Femur (tissue), 1 donor: ENCODE measurements around the gene SLC34A1.
A peak's percentile ranks its signal among the peaks of the same experiment; 100 is the strongest.
"Not testable (repeated sequence)": the region's sequence is repeated elsewhere in the genome, so short reads cannot be mapped to it uniquely, and the experiment has no call there.

Experiments used
- DNase-seq: peaks from one replicate; pipeline ENCODE4 v3.0.0-alpha.2; 2017

SLC34A1 gene

GRCh38 chr5:177368869-177369644, 15.2 kb upstream of the SLC34A1 start:
- DNase-seq, result peak; percentile 29

- DNase-seq, result peak; percentile 46
Measured at GRCh38 chr5:177369645-177370440, 14.4 kb upstream of the SLC34A1 start.

GRCh38 chr5:177370488-177371119, 13.6 kb upstream of the SLC34A1 start:
- DNase-seq, result peak; percentile 92

DNA sequence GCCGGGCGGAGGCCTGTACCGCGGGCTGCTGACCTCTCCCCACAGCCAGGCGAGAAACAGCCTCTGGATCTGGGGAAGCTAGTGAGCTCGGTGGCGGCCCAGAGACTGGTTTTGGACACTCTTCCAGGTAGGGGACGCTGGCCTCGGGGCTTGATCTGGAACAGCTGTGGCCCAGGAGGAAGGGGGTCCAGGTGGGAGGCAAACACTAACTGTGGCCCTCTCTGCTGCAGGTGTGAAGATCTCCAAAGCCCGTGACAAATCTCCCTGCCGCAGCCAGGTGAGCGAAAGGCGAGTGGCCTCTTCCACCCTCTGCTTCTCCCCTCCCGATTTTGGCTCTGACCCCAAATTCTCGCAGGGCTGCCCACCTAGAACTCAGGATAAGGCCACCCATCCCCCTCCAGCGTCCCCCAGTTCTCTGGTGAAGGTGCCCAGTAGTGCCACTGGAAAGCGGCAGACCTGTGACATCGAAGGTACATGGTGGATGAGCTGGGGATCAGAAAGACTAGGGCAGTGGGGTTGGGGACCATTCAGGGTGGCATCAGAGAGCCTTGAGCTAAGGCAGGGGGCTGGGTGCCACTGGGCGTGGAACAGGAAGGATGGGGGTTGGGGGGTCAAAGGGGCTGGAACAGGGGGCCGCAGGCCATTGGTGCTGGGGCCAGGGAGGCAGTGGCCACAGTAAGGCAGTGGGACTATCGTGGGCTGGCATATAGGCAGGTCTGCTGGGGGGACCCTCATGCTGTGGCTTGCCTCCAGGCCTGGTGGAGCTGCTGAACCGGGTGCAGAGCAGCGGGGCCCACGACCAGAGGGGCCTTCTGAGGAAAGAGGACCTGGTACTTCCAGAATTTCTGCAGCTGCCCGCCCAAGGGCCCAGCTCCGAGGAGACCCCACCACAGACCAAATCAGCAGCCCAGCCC, 12.9 kb upstream of the SLC34A1 start:
- no peak for DNase-seq

- peak; percentile 35 for DNase-seq
Measured at GRCh38 chr5:177372034-177372896, 12.0 kb upstream of the SLC34A1 start.

DNA sequence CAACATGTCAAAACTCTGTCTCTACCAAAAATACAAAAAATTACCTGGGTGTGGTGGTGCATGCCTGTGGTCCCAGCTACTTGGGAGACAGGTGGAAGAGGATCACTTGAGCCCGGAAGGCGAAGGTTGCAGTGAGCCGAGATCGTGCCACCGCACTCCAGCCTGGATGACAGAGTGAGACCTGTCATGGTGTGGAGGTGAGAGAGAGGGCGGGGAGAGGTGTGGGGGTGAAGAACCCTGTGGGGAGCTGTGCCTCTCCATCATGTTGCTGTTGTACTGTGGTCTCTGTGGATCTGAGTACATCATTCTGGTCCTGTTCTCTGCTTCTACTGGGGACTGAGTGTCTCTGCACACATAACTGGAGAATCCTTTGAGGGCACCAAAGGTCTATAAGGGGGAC, 11.3 kb upstream of the SLC34A1 start:
- no peak for DNase-seq

DNA sequence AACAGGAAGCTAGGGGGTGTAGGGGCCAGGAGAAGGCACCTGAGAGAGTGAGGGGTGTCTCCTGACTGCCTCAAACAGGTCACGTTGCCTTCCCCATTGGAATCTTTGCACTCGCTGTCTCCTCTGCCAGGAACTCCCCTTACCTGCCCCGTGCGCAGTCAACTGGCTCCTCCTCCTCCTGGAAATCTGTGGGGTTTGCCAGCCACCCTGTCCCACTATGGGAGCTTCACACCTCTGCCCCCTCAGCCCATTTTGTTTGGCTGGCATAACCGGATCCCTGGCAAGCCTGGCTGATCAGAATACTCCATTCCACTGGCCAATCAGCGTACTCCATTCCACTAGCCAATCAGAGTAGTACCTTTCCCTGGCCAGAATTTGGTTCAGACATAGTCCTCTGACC, 10.4 kb upstream of the SLC34A1 start:
- DNase-seq, result peak; percentile 15

GRCh38 chr5:177374211-177374610, 10.0 kb upstream of the SLC34A1 start:
- DNase-seq, result no peak

DNA sequence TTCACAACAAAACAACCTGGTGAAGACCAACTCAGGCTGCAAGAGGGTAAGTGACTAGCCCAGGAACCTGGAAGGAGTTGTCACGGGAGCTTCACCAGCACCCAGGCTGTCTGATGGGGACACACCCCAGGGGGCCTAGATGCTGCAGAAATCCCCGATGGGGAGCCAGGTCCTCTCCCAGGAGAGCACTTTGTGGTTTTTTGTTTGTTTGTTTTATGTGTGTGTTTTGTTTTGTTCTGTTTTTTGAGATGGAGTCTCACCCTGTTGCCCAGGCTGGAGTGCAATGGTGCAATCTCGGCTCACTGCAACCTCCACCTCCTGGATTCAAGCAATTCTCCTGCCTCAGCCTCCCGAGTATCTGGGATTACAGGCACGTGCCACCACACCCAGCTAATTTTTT, 8.7 kb upstream of the SLC34A1 start:
- not testable (repeated sequence) for DNase-seq

GRCh38 chr5:177376107-177376506, 8.1 kb upstream of the SLC34A1 start:
- DNase-seq, result no peak

GRCh38 chr5:177377851-177378776, 6.1 kb upstream of the SLC34A1 start:
- DNase-seq, result peak; percentile 10

- DNase-seq, result no peak
Measured at GRCh38 chr5:177378884-177379883, 5.0 kb upstream of the SLC34A1 start.

DNA sequence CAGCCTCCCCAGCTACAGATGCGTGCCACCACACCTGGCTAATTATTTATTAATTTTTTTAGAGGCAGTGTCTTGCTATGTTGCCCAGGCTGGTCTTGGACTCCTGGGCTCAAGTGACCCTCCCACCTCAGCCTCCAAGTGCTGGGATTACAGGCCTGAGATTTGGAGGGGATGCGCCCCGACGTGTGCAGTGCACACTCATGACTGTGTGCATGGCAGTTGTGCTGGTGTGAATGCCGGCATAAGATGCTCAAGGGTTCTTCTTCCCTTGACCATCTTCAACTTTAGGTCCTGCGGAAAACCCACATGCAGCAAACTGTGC, 3.5 kb upstream of the SLC34A1 start:
- DNase-seq, result no peak

DNA sequence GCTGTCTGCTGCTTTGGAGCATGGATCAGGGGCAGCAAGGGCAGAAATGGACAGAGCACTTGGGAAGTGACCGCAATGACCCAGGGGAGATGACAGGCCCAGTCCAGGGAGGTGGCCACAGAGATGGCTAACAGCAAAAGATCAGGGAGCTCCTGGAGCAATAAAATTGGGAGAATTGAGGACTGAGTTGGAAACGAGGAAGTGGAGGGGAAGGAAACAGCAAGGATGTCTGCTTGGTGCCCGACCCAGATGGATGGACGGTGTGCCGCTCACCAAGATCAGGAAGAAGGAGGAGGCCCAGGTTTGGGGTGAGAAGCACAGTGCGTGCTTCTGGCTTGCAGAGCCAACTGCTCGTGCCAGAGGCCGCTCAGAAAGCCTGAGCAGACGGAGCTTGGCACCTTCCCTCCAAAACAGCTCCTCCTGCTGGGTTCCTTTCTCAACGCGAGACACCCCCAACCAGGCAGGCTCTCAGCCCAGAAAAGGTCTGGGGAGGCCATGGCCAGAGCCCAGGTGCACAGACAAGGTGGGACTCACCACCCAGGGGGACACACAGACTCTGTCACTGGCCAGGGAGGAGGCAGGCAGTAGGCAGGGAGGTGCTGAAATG, 1.7 kb upstream of the SLC34A1 start:
- DNase-seq, result peak; percentile 73

GRCh38 chr5:177383181-177383580, 1.1 kb upstream of the SLC34A1 start:
- DNase-seq, result no peak

DNA sequence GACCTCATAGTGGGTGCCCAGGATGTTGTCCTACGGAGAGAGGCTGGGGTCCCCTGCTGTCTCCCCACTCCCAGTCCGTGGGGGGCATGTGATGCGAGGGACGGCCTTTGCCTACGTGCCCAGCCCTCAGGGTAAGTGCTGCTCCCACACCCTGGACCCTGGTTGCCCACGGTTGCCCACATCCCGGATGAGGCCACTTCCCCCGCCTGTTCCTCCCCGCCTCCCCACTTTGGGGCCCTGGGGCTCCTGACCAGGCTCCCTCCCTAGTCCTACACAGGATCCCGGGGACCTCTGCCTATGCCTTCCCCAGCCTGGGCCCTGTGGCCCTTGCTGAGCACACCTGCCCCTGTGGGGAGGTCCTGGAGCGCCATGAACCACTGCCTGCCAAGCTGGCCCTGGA, 1.5 kb downstream of the SLC34A1 start:
- no peak for DNase-seq

- DNase-seq, result no peak
Measured at GRCh38 chr5:177386542-177386941, 2.3 kb downstream of the SLC34A1 start.

- DNase-seq, result no peak
Measured at GRCh38 chr5:177387405-177387804, 3.2 kb downstream of the SLC34A1 start.

GRCh38 chr5:177388521-177389052, 4.4 kb downstream of the SLC34A1 start:
- DNase-seq, result no peak
